GM18951 (cell line): ENCODE measurements around the gene TNS1.

ENCODE experiments used
- POLR2A ChIP-seq: IDR thresholded peaks from 4 replicates; pipeline ENCODE4 v1.6.1; 2011; ENCODE audit warnings: mild to moderate bottlenecking; ENCODE audit not compliant: insufficient read length, insufficient read depth; ENCODE audit errors: extremely low read depth
- in situ Hi-C: fragments of 300-500 bp; cut with MboI; formaldehyde crosslinking; loops from one replicate; pipeline ENCODE4 v1.12.0; 2022; ENCODE audit warnings: low sequenced_read_pairs, mixed read lengths, inconsistent platforms; ENCODE audit not compliant: unreplicated experiment

Gene TNS1

DNA sequence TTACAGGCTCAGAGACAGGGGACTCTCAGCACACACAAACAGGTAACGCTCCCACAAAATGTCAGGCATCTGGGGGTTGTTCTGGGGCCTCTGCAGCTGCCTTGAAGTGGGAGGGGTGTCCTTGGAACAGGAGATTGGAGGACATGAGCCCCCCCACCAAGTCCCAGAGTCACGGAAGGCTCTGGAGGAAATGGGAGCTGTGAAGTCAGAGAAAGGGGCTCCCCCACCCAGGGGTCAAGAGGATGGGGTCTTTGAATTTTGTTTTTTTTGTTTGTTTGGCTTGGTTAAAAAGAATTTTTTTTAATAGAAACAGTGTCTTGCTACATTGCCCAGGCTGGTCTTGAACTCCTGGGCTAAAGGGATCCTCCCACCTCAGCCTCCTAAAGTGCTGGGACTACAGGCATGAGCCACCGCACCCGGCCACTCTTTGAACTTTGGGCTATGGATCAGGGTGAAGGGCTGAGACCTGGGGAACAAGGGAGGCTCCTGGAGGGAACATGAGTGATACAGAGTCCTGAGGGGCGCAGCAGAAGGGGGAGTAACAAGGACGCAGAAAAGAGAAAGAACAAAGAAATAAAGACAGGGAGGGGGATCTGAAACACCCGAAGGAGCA lies 46.8 kb downstream of the TNS1 start:
- in situ Hi-C loops = no loop called here
- TF ChIP-seq POLR2A = no peak

DNA sequence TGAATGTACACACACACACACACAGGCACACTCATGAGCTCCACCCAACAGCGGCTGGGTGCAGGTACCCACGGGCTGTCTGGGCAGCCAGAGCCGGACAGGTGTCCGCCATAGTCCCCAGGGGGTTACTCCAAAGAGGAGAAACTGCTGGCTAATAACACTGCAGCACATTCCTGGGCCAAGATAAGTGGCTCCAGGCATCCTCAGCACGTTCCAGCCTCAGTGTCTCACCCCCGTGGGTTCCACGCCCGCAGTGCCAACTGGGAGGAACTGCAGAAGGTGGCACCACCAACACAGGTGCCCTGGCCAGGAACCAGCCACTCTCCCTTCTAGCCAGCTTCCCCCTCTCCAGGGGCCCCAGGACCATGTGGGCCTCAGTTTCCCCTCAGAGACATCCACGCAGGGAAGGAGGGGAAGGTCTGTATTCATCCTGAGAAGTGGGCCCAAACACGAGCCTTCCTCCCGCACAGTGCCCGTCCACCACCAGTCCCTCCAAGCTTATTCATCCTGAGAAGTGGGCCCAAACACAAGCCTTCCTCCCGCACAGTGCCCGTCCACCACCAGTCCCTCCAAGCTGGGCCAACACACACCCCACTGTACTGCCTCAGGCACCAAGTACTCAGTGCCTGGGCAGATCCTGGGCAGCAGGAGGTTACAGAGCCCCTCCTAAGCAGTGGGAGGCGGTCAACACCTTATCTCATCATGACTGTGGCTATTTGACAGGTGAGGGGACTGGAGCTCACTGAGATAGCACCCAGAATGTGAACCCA lies 47.6 kb downstream of the TNS1 start:
- no peak for TF ChIP-seq POLR2A
- in situ Hi-C loops = no loop called here

DNA sequence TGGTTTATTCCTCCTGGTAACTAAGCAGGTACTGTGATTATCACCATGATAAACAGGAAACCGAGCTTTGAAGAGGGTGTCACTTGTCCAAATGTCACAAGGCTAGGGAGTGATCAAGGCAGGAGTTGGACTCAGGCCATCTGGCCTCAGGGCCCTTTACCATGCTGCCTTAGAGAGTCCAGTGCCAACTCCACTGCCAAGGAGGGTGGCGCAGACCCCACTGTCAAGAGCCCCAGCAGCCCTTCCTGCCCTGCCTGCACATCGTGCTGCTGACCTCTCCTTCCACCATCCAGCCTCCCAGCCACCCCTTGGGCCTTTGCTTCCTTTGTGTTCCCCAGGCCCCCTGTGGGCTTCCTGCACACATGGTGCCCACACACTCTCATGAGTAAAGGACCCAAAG lies 48.3 kb downstream of the TNS1 start:
- in situ Hi-C loops = no loop called here
- no peak for TF ChIP-seq POLR2A

DNA sequence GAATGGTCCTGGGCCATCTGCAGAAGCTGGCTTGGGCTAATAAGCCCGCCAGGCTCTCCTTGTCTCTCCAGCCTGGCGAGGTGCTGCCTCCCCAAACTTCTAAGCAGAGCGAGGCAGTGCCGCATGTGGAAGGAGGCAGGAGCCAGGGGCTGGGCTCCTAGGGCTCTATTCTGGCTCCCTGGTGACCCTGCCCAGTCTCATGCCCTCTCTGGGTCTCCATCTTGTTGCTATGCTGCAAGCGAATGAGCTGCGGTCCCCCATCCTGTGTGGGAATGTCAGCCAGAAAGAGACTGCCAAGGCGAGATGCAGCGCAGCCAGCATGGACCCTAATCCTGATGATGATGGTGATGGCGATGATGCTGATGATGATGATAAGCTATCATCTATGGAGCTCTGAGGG lies 48.7 kb downstream of the TNS1 start:
- TF ChIP-seq POLR2A = no peak
- in situ Hi-C loops = no loop called here

DNA sequence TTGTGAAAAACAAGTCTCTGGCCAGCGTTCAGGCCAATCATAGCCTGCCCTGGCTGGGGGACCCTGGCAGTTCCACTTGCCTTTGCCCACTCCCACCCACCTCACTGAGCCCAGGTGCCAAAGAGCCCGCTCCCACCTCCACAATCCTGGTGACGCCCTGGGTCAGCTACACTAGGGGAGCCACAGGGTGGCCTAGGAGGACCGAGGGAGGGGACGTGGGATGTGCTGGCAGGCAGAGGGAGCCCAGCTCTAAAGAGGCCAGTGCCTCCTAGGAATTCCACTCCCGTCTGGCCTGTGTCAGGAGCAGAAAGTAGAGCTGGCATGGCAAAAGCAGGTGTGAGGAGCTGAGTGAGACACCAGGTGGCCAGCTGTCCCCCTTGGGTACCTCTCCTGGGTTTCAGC lies 49.3 kb downstream of the TNS1 start:
- no peak for TF ChIP-seq POLR2A

DNA sequence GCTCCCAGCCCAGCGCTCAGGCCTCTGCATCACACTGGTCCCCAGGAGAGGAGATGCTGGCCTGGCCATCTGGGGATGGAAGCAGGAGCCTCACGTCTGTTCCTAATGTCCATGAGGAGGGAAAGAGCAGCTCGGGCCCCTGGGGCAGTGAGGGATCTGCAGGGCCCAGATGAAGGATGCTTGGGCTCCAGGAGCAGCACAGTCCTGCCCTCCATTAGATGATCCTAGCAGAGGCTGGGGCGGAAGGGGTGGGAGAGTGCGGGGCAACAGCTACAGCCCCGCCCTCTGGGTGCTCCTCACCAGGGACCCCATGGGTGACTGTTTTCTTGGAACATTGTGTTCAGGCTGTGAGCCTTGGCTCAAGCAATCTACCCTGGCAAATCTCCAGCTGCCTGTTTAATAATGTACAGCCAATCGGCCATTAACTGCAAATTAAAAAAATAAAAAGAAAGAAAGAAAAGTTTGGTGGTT lies 49.7 kb downstream of the TNS1 start:
- no peak for TF ChIP-seq POLR2A
- in situ Hi-C loops = no loop called here

More for the DNA sequence above, 49.3 kb downstream of the TNS1 start:
- in situ Hi-C loops = no loop called here

DNA sequence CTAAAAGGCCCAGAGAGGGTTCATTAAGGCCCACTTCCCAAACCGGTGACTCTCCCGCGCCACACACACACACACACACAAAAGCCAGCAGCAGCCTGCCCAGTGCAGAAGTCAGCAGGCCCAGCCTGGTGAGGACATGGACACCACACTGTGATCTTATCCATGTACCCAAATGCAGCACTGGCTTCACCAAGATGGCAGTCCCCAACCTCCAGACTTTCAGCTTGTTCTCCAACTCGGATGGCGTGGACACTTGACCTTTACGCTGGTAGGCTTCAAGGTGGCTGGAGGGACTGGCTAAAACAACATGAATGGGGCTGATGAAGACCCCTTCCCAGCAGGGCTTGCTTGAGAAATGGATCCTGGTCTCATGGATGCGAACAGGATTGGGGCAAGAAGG lies 50.4 kb downstream of the TNS1 start:
- in situ Hi-C loops = no loop called here
- no peak for TF ChIP-seq POLR2A

DNA sequence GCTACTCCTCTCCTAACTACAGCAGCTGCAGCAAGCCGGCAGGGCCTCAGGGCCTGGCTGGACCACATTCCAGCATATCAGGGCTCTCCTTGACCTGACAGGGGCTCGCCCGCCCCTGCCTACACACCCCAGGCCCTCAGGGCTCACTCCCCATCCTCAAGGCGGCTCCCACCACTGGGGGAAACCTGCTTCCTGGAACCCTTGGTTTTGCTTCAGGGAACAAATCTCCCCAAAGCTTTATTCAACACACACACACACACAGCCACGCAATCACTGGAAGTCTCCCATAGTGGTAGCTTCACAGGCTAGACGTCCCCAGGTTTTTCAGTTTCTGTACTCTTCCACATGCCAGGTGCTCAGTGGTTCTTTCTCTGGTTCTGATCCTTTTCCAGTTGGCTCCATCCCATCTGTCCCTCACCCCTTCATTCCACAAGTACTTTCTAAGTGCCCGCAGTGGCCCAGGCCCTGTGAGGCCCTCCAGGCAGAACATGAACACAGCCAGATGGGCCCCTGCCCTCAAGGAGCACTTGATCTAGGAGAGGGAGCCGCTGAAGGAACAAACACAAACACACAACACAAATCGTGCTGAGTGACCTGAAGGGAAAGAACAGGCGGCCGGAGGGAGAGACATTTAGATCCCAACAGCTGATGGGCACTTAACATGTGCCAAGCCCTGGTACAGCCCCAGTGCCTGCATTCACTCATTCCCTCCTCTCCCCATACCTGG lies 51.1 kb downstream of the TNS1 start:
- in situ Hi-C loops = no loop called here
- no peak for TF ChIP-seq POLR2A

DNA sequence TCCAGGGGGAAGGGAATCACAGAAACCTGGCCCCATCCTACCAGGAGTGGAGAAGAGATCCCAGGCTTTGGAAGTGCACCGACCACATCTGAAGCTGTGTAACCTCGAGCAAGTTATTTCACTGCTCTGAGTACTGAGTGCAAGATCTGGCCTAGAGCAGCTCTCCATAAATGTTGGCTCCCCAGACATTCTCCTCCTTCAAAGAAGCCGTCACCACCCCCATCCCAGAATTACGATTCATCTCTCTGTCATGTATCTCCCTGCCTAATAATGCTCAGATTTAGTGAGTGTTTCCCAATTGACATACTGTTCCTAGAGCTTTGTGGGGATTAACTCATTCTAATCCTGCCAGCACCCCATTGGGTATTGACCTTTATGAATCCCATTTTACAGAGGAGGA lies 51.7 kb downstream of the TNS1 start:
- no peak for TF ChIP-seq POLR2A
- in situ Hi-C loops = no loop called here

DNA sequence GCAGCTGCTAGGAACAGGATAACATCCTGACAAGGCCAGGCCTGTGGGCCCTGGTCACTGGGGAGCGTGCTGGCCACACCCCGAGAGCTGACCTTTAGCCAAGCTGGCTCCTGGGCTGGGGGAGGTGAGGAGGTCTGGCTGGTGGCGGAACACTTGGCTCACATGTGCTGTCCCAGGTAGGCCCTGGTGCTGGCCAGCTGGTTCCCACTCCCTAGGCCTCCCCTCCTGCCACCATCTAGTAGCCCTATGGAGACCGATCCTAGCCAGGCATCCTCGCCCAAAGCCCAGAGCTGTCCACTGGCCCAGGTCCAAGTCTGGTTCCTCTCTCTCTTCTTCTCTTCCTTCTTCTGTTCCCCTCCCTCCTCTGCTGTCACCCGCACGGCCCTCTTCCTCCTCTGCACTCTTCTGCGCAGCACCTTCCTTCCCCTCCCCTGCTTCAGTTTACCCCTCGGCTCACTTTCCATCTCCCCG lies 52.4 kb downstream of the TNS1 start:
- in situ Hi-C loops = no loop called here

DNA sequence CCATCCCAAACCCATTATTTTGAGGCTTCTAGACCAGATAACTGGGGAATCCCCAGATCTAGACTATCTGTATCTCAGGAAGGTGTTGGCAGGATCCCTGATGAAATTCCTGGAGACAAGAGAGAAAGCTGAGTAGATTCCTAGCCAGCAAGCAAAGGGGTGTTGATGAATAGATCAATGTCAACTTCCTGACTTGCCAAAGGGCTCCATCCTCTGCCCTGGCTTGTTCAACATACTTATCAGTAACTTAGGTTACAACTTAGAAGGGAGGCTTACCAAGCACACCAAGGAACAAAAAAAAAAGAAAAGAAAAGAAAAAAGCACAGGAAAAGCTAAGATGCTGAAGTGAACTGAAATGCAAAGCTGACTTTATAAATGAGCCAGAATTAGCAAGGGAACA lies 53.3 kb downstream of the TNS1 start:
- TF ChIP-seq POLR2A = no peak
- in situ Hi-C loops = no loop called here

More for the DNA sequence above, 52.4 kb downstream of the TNS1 start:
- no peak for TF ChIP-seq POLR2A

DNA sequence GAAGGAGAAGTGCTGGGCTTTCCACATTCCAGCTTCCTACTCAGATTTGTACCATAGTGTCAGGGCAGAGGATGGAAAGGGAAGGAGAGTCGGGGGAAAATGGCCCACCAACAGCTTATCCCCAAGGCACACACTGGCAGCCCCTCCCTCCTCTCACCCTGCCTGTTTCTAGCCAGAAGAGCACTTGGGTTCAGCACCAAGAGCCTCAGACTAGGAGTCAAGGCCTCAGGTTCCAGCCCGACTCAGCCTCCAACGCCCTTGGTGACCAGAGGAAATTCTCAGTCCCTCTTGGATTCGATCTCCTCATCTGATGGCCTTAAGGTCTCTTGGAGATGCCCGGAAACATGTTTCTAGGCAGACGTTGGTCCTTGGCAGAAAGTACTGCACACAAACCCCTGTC lies 53.9 kb downstream of the TNS1 start:
- no peak for TF ChIP-seq POLR2A
- in situ Hi-C loops = no loop called here

DNA sequence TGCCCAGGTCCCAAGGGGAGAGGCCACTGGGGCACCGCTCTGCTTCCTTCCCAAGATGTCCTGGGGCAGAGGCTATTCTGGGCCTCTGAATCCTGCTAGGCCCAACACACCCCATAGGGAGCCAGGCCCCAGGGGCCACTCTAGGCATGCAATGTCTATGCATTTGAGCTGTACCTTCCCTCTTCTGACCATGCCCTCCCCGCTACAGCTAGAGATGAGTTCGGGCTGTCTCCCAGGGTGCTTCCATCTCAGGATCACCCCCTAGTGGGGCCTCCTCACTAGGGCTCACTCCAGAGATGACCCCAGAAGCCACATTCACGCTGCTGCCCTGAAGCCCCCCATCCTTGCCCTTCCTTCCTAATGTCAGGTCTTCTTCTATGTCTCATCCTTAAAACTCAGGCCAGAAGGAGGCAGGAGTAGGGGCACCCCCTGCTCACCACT lies 54.4 kb downstream of the TNS1 start:
- no peak for TF ChIP-seq POLR2A
- in situ Hi-C loops = no loop called here
